ENCODE measurements around the gene TUT1.

TUT1 gene

DNA sequence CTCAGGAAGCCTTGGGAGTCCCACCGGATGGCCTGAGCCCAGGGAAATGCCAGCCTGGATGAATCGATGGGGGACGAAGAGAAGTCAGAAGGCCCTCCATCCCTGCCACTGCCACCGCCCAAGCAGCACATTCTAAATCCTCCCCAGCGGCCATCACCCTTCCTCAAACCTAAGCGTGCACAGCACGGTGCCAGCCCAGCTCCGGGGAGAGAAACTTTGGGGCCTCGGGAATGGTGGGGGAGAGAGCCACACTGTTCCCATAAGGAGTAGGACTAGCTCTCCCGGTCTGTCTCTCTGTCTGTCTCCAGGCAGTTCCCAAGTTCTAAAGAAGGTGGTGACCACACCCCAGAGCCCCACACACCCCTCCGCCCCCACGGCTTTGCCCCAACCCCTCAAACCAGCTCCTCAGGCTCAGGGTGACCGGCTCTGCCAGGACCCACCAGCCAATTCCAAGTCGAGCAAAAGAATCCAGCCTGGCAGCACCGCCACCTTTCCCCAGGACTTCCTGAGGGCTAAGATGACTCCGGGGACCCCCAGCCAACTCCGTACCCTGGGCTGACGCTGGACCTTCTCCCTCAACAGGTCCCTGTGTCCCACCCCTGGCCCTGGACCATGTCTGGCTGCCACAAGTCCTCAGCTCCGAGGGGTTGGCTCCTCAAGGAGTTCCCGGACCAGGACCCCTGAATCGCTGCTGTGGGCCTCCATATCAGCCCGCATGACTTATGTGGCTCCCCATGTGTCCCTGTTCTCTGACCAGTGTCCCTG is 47.5 kb downstream of the TUT1 start:
- peaks cover 5% of the 10 kb centered on the region for H3K27me3 ChIP-seq (ENCODE audit: insufficient read depth, low read length)
- H2AFZ ChIP-seq (ENCODE audit: low read depth, low read length) = no peak overlapping the region
- H3K36me3 ChIP-seq (ENCODE audit: insufficient read depth, low read length) = no peaks in the 10 kb centered on the region
- no peak overlapping the region for H3K4me3 ChIP-seq (ENCODE audit: low read length)
- H3K4me1 ChIP-seq (ENCODE audit: insufficient read depth, low read length) = peaks cover 57% of the 10 kb centered on the region
- no peaks in the 10 kb centered on the region for H3K9me3 ChIP-seq (ENCODE audit: low read length)

GRCh38 chr11:62542750-62543567 is 48.4 kb downstream of the TUT1 start:
- Histone ChIP-seq H3K36me3 (ENCODE audit: insufficient read depth, low read length) (no peaks in the 10 kb centered on the region), H3K4me1 (ENCODE audit: insufficient read depth, low read length) (peaks cover 56% of the 10 kb centered on the region), H3K9me3 (ENCODE audit: low read length) (no peaks in the 10 kb centered on the region), H2AFZ (ENCODE audit: low read depth, low read length) (no peak overlapping the region), H3K4me3 (ENCODE audit: low read length) (no peak overlapping the region), H3K27me3 (ENCODE audit: insufficient read depth, low read length) (peaks cover 5% of the 10 kb centered on the region)

- peaks cover 48% of the 10 kb centered on the region for H3K4me1 ChIP-seq (ENCODE audit: insufficient read depth, low read length)
- no peak overlapping the region for H3K4me3 ChIP-seq (ENCODE audit: low read length)
- no peaks in the 10 kb centered on the region for H3K36me3 ChIP-seq (ENCODE audit: insufficient read depth, low read length)
- no peak overlapping the region for H2AFZ ChIP-seq (ENCODE audit: low read depth, low read length)
- no peaks in the 10 kb centered on the region for H3K9me3 ChIP-seq (ENCODE audit: low read length)
- peaks cover 5% of the 10 kb centered on the region for H3K27me3 ChIP-seq (ENCODE audit: insufficient read depth, low read length)
Observed at GRCh38 chr11:62542111-62542745, 49.1 kb downstream of the TUT1 start.

- no peak overlapping the region for H2AFZ ChIP-seq (ENCODE audit: low read depth, low read length)
- no peak overlapping the region for H3K4me3 ChIP-seq (ENCODE audit: low read length)
- peaks cover 40% of the 10 kb centered on the region for H3K4me1 ChIP-seq (ENCODE audit: insufficient read depth, low read length)
- H3K36me3 ChIP-seq (ENCODE audit: insufficient read depth, low read length) = no peaks in the 10 kb centered on the region
- peaks cover 5% of the 10 kb centered on the region for H3K27me3 ChIP-seq (ENCODE audit: insufficient read depth, low read length)
- H3K9me3 ChIP-seq (ENCODE audit: low read length) = no peaks in the 10 kb centered on the region
Observed at GRCh38 chr11:62540804-62541701, 50.3 kb downstream of the TUT1 start.

DNA sequence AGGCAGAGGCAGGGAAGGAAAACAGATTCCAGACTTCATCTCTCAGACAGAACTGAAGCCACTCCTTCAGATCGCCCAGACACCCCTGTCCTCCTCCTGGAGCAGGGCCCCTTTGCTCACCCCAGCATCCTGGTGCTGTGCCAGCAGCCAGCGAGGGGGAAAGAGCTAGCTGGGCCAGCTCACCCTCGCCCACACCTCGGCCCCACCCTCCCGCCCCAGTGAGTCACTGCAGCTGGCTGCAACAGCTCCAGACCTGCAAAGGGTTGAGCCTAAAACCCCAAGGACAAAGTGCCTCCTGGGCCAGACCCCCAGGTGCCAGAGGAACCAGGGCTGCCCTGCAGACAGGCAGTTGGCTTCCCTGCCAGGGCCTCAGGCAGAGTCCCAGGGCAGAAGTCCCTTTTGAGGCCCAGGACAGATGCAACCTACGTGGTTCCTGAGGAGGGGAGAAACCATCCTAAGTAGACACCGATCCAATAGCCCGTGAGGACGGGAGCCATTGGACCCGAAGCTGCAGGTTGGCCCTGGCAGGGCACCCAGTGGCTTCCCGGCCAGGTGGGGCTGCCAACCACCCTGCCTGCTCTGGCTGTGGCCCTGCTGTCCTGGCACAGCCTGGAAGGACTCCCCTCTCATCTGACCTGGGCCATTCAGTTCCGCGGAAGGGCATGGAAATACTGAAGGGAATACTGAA is 51.9 kb downstream of the TUT1 start:
- H3K4me1 ChIP-seq (ENCODE audit: insufficient read depth, low read length) = peaks cover 29% of the 10 kb centered on the region
- H3K27me3 ChIP-seq (ENCODE audit: insufficient read depth, low read length) = peaks cover 5% of the 10 kb centered on the region
- H3K9me3 ChIP-seq (ENCODE audit: low read length) = no peaks in the 10 kb centered on the region
- no peaks in the 10 kb centered on the region for H3K36me3 ChIP-seq (ENCODE audit: insufficient read depth, low read length)
- H3K4me3 ChIP-seq (ENCODE audit: low read length) = no peak overlapping the region
- no peak overlapping the region for H2AFZ ChIP-seq (ENCODE audit: low read depth, low read length)

DNA sequence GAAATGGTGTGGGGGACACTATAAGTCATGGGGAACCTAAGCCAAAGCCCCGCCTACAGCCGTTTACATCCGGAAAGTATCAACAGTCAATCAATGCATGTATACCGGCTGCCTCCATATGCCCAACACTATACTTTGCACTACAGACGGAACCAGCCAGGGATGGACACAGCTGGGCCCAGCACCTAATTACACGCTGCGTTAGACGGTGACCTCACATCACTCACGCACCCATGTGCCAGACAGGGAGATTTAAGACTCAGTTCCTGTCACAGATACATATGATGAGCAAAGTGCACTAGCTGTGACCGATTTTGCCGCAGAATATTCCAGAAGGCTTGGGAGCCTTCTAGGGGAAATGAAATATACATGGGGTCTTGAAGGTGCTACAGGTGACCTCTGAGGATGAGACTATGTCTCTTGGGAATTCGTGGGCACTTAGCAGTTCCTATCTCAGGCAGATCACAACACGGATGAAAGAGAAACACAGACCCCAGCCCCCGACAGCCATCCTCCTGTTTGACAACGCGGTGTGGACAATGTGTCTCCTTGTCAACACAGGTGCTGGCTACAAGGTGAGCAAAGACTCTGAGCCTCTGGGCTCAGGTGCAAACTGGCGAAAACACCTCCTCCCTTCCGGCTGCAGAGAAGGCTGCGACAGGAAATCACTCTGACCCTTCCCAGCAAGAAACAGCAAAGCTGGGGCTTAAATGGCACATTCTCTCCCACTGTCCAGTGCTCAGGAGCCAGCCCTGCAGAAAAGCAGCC is 52.7 kb downstream of the TUT1 start:
- Histone ChIP-seq H3K36me3 (ENCODE audit: insufficient read depth, low read length) (peaks cover under 1% of the 10 kb centered on the region), H3K4me3 (ENCODE audit: low read length) (no peak overlapping the region), H3K9me3 (ENCODE audit: low read length) (no peaks in the 10 kb centered on the region), H3K4me1 (ENCODE audit: insufficient read depth, low read length) (peaks cover 29% of the 10 kb centered on the region), H2AFZ (ENCODE audit: low read depth, low read length) (no peak overlapping the region), H3K27me3 (ENCODE audit: insufficient read depth, low read length) (peaks cover 5% of the 10 kb centered on the region)

- Histone ChIP-seq H2AFZ (ENCODE audit: low read depth, low read length) (no peak overlapping the region), H3K27me3 (ENCODE audit: insufficient read depth, low read length) (no peaks in the 10 kb centered on the region), H3K4me1 (ENCODE audit: insufficient read depth, low read length) (peaks cover 12% of the 10 kb centered on the region), H3K36me3 (ENCODE audit: insufficient read depth, low read length) (peaks cover 7% of the 10 kb centered on the region), H3K4me3 (ENCODE audit: low read length) (no peak overlapping the region), H3K9me3 (ENCODE audit: low read length) (no peaks in the 10 kb centered on the region)
Observed at GRCh38 chr11:62536301-62536957, 54.9 kb downstream of the TUT1 start.

GRCh38 chr11:62535802-62536201 is 55.5 kb downstream of the TUT1 start:
- Histone ChIP-seq H3K4me3 (ENCODE audit: low read length) (no peak overlapping the region), H3K4me1 (ENCODE audit: insufficient read depth, low read length) (peaks cover 6% of the 10 kb centered on the region), H3K36me3 (ENCODE audit: insufficient read depth, low read length) (peaks cover 7% of the 10 kb centered on the region), H3K27me3 (ENCODE audit: insufficient read depth, low read length) (no peaks in the 10 kb centered on the region), H3K9me3 (ENCODE audit: low read length) (peaks cover 3% of the 10 kb centered on the region), H2AFZ (ENCODE audit: low read depth, low read length) (no peak overlapping the region)

DNA sequence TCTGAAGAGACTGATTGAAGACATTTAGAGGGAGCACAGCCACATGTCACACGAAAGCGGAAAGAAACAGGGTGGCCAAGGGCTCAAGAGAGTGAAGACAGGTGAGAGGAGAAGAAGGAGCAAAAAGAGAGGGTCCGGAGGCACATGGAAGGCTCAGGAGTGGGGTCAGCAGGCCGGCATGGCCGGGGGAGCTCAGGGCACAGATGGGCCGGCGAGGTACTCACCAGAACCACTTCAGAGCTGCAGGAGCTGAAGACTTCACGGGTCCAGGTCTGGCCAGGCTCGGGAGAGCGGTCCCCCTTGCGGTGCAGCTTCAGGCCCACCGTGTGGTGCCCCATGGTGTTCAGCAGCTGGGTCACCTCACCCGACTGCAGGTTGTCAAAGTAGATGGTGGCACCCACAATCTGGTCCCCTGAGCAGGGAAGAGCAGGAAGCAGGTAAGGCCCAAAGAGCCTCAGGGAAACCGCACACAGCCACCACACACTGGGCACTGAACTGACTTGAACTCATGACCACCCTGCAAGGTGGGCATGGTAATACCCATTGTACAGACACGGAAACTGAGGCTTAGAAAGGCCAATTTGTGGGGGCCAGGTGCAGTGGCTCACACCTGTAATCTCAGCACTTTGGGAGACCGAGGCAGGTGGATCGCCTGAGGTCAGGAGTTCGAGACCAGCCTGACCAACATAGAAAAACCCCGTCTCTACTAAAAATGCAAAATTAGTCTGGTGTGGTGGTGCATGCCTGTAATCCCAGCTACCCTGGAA is 56.4 kb downstream of the TUT1 start:
- H3K27me3 ChIP-seq (ENCODE audit: insufficient read depth, low read length) = no peaks in the 10 kb centered on the region
- H3K4me1 ChIP-seq (ENCODE audit: insufficient read depth, low read length) = peaks cover 3% of the 10 kb centered on the region
- peaks cover 3% of the 10 kb centered on the region for H3K9me3 ChIP-seq (ENCODE audit: low read length)
- no peak overlapping the region for H2AFZ ChIP-seq (ENCODE audit: low read depth, low read length)
- peaks cover 7% of the 10 kb centered on the region for H3K36me3 ChIP-seq (ENCODE audit: insufficient read depth, low read length)
- no peak overlapping the region for H3K4me3 ChIP-seq (ENCODE audit: low read length)

DNA sequence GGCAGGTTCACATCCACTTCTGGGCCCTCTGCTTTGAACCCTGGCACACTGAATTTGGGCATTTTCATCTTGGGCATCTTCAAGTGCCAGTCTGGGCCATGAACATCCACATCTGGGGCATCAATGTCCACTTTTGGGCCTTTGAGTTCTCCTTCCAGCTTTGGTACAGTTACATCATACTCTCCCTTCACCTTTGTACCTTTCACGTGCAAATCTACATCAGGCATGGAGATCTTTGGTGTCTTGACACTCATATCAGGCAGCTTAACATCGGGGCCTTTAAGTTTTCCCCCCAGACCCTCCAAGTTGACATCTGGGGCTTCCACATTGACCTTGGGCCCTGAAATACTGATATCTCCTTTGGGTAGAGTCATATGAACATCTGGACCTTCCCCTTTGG is 59.2 kb downstream of the TUT1 start:
- Histone ChIP-seq H3K4me1 (ENCODE audit: insufficient read depth, low read length) (no peaks in the 10 kb centered on the region), H3K4me3 (ENCODE audit: low read length) (no peak overlapping the region), H3K36me3 (ENCODE audit: insufficient read depth, low read length) (peaks cover 7% of the 10 kb centered on the region), H3K9me3 (ENCODE audit: low read length) (peaks cover 5% of the 10 kb centered on the region), H2AFZ (ENCODE audit: low read depth, low read length) (no peak overlapping the region), H3K27me3 (ENCODE audit: insufficient read depth, low read length) (no peaks in the 10 kb centered on the region)
